GM18508 (cell line): Measurements from ENCODE around the gene G2E3.
A peak's percentile ranks its signal among the peaks of the same experiment; 100 is the strongest.
"Not testable (repeated sequence)": the region's sequence is repeated elsewhere in the genome, so short reads cannot be mapped to it uniquely, and the experiment has no call there.

Experiments used
- ATAC-seq: cut with Tn5 transposase; IDR thresholded peaks from one replicate; pipeline ENCODE4 v1.9.1; 2021; ENCODE audit warnings: moderate number of reproducible peaks; ENCODE audit not compliant: insufficient read depth, unreplicated experiment

Gene G2E3

GRCh38 chr14:30558675-30559555, at the start of gene G2E3:
TSS of gene G2E3 (plus strand) at chr14:30559158. CDS start at chr14:30581080, 21,922 bp downstream.
- ATAC-seq: peak; percentile 92

DNA sequence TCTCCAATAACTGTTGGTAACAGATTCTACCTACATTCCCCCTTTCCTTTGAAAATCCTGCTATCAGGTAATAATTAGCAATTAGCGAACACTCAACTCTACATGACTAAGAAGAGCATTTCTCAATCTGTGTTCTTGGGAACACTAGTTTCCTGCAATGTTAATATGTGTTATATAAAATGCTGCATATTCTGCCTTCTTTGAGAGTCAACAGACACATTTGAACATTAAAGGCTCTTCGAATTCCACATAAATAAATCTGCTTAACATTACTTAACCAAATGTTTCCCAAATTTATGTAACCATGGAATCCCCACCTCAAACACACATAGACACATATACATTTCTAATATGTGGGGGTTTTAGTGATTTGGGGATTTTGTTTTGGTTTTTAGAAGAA, 41.2 kb upstream of the G2E3 start:
- no peak for ATAC-seq

DNA sequence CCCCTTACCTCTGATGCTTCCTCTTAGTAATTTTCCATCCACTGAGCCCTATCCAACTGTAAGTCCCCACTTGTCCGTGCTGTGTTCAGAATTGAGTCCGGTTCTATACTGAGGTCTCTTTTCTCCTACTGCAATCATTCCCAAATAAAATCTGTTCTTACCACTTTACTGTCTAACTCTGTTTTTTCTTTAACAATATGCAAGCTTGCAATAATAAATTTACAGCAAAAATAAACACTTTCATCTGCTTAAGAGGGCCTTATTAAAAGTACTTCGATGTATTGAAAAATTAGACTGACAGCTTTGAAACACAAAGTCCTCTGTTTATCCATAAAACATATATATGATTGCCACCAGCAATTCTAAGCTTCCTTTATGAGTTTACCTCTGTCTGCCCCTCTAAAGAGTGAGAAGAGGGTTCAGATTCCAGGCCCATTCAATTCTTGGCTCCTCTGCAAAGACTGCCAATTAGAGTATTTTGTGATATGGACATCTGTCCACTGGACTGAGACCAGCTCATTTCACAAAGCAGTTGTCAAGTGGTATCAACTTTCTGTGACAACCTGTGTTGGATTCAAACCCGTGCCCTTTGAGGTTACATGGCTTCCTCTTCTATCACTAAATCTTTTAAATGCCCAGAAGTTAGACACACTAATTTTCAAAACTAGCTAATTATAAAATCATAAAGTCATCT, 39.9 kb upstream of the G2E3 start:
- ATAC-seq: no peak

GRCh38 chr14:30519961-30520360, 39.0 kb upstream of the G2E3 start:
- no peak for ATAC-seq

- no peak for ATAC-seq
Observed at GRCh38 chr14:30520536-30520935, 38.4 kb upstream of the G2E3 start.

DNA sequence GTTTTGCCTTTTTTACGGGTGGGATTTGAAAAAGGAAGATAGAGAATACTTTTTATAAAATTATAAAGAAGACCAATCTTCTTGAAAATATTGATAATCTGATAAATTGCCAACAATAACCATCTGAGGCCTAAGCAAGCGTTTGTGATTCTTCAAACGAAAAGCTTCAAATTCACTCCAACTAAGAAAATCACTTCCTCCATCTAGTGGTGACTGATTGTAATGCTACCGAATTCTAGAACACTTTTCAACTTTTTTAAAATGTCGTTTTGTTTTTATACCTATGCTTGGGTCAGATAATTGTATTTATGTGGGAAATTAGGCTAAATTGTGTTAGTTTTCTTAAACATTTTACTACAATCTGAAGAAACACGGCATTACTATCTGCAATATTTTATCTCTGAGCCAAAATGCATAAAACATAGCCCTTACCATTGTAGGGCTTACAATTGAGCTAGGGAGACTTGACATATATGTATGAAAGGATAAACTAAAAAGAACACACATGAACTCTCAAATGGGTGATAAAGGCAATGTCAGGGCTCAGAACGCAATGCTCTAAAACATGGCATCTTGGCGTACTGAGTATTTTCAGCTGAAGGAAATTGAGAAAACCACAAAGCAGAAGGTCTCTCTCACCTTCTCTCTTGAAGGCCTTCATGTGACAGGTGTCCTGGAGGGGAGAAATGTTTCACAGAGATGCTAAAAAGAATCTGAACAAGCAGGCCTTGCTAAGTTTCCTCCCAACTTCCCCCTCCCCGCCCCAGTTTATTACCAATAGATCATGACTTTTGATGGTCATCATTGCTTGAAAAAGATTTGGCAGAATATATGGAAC, 36.8 kb upstream of the G2E3 start:
- ATAC-seq: no peak

DNA sequence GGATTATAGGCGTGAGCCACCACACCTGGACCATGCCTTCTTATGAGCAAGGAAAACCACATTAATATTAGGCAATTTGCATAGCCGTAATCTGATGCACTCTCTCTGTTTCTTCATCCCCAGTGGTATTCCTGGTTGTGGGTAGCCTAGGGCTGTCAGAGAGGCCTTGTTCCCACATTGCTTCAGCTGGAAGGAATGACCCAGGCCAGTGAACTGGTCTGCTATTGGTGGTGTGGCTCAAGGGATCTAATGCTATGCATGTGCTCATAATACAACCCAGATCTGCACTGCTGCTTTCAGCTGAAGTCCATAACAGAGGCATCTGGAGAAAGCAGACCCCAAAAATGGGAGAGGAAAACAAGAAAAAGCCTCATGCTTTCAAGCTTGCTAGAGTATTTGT, 33.1 kb upstream of the G2E3 start:
- ATAC-seq: no peak

- no peak for ATAC-seq
Observed at GRCh38 chr14:30527196-30527595, 31.8 kb upstream of the G2E3 start.

DNA sequence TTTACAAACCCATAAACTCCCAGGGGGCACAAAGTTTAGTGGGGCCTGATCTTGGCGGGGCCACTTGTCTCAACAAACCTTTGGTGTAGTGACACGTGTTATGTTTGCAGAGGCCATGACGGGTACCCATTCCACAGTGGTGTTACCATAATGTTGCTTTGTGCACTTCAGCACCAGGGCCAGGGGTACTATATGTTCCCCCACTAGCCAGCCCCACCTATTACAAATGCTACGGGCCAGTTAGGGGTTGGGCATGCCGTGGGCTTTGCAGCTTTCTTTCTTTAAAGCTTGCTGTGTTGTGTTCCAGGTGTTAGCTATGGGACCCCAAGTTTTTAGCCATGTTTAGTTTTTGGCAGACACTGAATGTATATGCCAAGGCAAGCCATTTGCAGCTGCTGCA, 30.8 kb upstream of the G2E3 start:
- no peak for ATAC-seq

DNA sequence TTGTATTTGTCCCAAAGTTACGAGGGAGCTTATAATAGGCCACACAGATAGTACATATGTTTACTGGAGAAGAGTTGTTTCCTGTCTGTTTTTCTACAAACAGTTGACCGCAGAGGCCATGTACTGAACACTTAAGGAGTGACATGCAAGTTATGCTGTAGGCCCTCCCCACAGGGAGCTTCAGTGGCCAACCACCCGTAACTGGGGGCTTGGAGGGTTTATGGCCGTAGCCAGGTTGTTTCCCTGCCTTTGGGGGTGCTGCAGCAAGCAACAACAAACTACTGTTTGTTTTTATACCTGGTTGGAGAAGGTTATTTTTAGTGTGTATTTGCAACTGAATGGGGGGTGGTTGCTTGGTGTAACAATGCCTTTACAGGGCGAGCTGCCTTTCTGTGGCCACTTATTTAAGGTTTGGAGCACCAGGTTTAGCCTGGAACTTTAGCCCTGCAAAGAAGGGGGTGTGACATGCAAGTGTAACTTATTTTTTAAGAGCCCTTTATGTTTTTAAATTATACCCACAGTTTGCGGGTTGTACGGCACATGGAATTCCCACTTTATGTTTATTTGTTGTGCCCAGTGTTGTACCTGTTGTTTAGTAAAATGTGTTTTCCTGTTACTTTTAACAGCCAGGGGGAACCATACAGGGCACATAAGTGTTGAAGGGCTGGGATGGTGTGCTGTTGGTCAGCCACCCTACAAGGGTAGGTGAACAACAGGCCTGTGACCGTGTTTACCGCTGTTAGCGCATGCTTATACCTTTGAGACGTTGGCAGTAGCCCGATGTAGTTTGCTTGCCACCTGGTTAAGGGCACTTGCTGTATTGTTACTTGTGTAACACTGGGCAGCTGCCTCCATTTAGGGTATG, 29.9 kb upstream of the G2E3 start:
- no peak for ATAC-seq

GRCh38 chr14:30532264-30532663, 26.7 kb upstream of the G2E3 start:
- no peak for ATAC-seq

DNA sequence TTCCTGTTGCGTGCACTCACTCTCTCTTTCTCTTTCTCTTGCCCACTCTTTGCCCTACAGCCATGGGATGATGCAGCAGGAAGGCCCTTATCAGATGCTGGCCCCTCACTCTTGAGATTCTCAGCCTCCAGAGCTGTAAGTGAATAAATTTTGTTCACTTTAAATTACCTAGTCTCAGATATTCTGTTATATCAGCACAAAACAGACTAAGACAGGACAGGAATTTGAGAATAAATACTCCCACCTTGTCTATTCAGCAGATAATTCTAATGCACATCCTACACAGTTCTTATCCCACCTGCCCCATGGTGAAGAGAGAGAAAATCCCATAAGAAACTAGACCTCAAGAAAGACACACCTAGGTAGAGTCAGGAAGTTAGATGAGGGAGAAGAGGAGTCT, 25.8 kb upstream of the G2E3 start:
- no peak for ATAC-seq

DNA sequence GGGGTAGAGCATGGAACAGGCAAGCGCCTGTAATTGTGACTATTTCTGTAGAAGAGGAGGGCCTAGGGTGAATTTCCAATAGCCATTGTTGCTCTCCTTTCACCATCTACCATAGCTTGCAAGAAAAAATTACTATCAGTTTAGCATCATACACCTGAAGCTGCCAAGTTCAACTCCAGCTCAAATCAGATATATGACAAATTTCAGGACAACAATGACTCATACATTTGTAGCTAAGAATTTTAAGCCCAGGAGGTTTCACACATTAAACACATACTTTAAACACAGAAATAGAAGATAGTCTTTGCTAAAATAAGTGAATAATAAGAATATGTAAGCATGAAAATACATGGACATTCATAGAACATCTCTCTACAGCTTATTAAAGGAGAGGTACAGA, 17.6 kb upstream of the G2E3 start:
- no peak for ATAC-seq

DNA sequence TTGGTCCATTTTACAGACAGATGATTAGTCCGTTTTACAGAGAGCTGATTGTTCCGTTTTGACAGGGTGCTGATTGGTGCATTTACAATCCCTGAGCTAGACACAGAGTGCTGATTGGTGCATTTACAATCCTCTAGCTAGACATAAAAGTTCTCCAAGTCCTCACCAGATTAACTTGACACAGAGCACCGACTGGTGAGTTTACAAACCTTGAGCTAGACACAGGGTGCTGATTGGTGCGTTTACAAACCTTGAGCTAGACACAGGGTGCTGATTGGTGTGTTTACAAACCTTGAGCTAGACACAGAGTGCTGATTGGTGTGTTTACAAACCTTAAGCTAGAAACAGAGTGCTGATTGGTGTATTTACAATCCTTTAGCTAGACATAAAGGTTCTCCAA, 12.2 kb upstream of the G2E3 start:
- ATAC-seq: not testable (repeated sequence)

DNA sequence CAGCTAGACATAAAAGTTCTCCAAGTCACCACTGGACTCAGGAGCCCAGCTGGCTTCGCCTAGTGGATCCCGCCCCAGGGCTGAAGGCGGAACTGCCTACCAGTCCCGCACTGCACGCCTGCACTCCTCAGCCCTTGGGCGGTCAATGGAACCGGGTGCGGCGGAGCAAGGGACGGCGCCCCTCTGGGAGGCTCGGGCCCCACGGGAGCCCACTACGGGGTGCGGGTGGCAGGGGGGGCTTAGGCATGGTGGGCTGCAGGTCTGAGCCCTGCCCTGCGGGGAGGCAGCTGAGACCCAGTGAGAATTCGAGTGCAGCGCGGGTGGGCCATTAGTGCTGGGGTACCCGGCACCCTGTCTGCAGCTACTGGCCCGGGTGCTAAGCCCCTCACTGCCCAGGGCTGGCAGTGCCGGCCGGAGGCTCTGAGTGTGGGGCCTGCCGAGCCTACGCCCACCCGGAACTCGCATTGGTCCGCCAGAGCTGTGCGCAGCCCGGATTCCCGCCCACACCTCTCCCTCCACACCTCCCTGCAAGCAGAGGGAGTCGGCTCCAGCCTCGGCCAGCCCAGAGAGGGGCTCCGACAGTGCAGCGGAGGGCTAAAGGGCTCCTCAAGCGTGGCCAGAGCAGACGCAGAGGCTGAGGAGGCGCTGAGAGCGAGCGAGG, 11.4 kb upstream of the G2E3 start:
- no peak for ATAC-seq

DNA sequence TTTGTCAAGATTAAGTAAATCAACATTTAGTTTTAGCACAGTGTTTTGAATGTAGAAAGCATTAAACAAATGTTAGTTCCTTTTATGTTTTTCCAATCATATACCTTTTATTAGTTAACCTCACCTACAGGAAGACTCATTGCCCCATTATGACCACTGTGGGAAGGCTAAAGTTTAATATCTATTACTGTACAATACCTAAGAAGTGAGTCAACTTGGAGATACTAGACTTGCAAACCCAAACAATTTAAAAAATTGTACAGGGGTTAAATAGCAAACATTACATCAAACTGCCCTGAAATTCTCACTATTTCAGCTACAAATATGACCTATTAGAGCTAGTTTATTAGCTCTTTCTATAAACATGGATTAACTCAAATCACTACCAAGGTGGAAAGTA, 8.6 kb upstream of the G2E3 start:
- ATAC-seq: no peak

DNA sequence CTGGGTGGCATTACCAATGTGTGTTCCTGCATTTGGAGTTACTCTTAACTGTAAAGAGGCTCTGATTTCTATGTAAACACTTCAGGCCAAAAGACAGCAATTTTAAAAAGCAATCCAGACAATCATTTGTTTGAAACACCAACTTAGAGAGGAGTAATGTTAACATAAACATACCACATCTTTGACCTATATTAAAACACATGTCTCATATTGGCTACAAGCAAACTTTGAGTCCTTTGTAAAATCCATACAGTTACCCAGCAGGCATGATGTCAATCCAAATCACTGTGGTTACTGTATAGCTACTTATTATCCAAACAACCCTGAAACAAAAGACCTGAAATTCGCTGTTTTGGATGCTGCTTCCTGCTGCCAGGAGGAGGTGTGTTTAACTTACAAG, 7.5 kb upstream of the G2E3 start:
- ATAC-seq: no peak

GRCh38 chr14:30553311-30553989, 5.5 kb upstream of the G2E3 start:
- no peak for ATAC-seq

GRCh38 chr14:30558362-30558674, 640 bp upstream of the G2E3 start:
- no peak for ATAC-seq
